ENCODE results near the gene MAPK12. TPM values are rescaled to one million over a fixed set of nuclear protein-coding genes. Genes with fewer than 3 reads are reported as not detected.

The MAPK12 gene
- polyA plus RNA-seq, 1 experiment = 51.4 TPM

DNA sequence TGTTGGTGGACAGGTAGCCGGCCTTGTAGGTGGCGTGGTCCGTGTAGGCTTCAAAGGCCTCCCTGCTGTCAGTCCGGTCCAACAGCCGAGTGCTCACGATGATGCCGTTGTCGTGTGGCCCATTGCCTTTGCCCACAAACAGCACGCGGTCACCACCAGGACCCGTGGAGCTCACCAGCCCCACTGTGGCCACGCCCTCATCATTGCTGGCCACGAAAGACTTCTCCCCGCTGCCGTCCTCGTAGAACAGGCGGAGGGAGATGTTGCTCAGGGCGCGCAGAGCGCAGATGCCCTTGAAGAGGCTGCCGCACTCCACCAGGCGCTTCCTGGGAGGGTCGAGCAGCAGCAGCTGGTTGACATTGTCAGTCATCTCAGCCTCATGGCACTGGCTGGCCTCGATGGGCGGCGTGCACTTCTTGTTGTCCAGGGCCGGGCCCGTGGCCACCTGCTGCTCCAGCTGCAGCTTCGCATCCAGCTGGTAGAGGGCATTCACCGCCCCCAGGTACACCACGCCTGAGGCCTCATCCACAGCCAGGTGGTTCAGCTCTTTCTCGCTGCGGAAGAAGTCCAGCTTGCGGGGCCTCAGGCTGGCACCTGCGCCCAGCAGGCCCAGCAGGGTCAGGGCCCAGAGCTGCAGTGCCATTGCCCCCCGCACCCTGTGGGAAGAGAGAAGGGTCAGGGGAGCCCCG lies 28.6 kb upstream of the MAPK12 start:
- TF ChIP-seq, protein P1, sequence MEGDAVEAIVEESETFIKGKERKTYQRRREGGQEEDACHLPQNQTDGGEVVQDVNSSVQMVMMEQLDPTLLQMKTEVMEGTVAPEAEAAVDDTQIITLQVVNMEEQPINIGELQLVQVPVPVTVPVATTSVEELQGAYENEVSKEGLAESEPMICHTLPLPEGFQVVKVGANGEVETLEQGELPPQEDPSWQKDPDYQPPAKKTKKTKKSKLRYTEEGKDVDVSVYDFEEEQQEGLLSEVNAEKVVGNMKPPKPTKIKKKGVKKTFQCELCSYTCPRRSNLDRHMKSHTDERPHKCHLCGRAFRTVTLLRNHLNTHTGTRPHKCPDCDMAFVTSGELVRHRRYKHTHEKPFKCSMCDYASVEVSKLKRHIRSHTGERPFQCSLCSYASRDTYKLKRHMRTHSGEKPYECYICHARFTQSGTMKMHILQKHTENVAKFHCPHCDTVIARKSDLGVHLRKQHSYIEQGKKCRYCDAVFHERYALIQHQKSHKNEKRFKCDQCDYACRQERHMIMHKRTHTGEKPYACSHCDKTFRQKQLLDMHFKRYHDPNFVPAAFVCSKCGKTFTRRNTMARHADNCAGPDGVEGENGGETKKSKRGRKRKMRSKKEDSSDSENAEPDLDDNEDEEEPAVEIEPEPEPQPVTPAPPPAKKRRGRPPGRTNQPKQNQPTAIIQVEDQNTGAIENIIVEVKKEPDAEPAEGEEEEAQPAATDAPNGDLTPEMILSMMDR (IDR thresholded peaks at IDR 0.05; ENCODE audit: insufficient read depth, low read depth, low read length) = no peak
- POLR2A ChIA-PET = no interaction called here
- Histone ChIP-seq H3K27me3 (ENCODE audit: control insufficient read depth, insufficient read depth, low read length) (no peaks in the 10 kb centered on the region), H3K36me3 (ENCODE audit: control insufficient read depth, insufficient read depth, low read length) (peaks cover 56% of the 10 kb centered on the region), H3K4me3 (ENCODE audit: low read depth, low read length) (no peak overlapping the region)
- DNase-seq (ENCODE audit: low read depth) = no peak
- CTCF ChIA-PET = interaction anchor here (0.9 to 1.2 kb wide), 2 partner anchors 37 to 49 kb away, joined by 3 to 4 read pairs; partner anchors contain the start of gene DENND6B

DNA sequence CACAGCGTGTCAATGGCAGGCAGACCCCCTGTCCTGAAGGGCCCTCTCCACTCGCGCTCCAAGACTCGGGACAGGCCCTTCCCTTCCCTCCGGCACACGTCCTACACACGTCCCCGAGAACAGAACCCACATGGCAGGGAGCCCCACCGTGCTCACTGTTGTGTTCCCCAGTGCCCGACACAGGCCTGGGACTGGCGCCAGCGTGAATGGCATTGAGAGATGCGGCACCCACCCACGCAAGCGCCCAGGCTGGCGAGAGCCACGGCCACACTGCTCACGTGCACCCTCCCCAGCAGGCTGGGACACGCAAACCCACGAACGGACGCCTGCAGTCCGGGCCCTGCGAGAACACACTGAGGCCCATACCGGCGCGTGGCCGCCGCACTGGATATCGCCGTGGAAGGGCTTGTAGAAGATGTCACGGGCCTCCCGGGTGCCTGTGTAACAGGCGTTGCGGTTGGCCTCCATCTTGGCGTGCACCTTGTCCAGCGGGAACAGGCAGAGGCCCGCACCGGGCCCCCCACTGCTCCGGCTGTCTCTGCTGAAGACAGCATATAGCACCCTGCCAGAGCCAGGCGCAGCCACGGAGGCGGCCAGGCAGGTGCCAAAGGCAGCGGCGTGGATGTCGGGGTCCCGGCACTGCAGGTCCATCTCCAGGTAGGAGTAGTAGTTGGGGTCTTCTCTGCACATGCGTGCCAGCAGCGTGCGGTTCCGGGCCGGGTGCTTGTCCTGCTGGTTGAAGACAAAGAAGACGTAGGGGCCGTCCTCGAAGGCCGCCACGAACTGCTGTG lies 27.9 kb upstream of the MAPK12 start:
- TF ChIP-seq, protein P1 (IDR thresholded peaks at IDR 0.05; ENCODE audit: insufficient read depth, low read depth, low read length) = no peak
- CTCF ChIA-PET = interaction anchor here (1.4 kb wide), 1 partner anchor 13 kb away, joined by 6 read pairs; no protein-coding TSS in a partner anchor
- POLR2A ChIA-PET = no interaction called here
- H3K36me3 ChIP-seq (ENCODE audit: control insufficient read depth, insufficient read depth, low read length) = peaks cover 54% of the 10 kb centered on the region
- no peak for DNase-seq (ENCODE audit: low read depth)
- H3K4me3 ChIP-seq (ENCODE audit: low read depth, low read length) = no peak overlapping the region
- H3K27me3 ChIP-seq (ENCODE audit: control insufficient read depth, insufficient read depth, low read length) = no peaks in the 10 kb centered on the region

DNA sequence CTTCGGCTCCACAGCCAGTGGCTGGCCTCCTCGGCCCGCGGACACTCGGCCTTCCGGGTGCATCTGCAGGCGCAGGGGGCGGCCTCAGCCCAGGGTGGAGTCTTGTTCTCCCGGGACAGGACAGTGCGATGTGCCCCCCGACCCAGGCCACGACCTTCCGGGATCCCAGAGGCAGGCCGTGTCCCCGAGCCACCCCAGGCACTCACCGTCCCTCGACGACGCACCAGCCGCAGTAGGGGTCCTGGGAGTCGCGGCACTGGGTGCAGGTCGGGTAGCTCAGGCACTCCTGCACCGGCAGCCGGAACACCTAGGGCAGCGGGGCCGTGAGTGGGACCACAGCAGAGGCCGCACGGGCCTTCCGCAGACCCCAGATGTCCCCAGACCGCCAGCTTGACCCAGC lies 26.2 kb upstream of the MAPK12 start:
- no peak overlapping the region for H3K4me3 ChIP-seq (ENCODE audit: low read depth, low read length)
- no peak for DNase-seq (ENCODE audit: low read depth)
- ChIA-PET POLR2A (no interaction called here), CTCF (interaction anchor here (0.8 to 1.4 kb wide), 2 partner anchors 11 to 39 kb away, joined by 3 to 6 read pairs; partner anchors contain the start of gene DENND6B)
- no peaks in the 10 kb centered on the region for H3K27me3 ChIP-seq (ENCODE audit: control insufficient read depth, insufficient read depth, low read length)
- TF ChIP-seq, protein P1 (IDR thresholded peaks at IDR 0.05; ENCODE audit: insufficient read depth, low read depth, low read length) = no peak
- peaks cover 61% of the 10 kb centered on the region for H3K36me3 ChIP-seq (ENCODE audit: control insufficient read depth, insufficient read depth, low read length)

DNA sequence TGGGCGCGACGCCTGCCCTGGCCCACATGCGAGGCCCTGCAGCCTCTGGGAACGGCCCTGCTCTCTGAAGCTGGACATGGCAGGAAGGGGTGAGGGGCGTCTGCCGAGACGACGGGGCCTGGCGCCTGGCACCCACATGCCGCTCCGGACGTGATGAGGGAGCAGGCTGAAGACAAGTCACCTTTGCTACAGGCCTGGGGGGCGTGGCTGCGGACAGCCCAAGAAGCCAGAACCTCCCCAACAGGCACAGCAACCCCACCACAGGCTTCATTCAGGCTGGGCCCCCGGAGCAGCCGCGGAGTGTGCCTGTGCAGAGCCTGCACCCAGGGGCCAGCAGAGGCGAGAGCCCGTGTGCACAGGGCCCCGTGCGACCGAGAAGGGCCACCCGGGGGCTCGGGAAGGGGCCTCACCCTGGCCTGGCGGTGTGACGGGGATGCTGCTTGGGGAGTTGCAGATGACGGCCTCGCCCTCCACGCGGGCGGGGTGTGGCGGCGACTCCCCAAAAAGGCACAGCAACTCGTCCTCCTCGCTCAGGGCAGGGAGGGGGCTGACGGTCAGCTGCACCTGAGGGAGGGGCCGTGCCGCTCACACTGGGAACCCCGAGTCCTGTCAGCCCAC lies 25.3 kb upstream of the MAPK12 start:
- TF ChIP-seq, protein P1 (IDR thresholded peaks at IDR 0.05; ENCODE audit: insufficient read depth, low read depth, low read length) = no peak
- no peak overlapping the region for H3K4me3 ChIP-seq (ENCODE audit: low read depth, low read length)
- no peak for DNase-seq (ENCODE audit: low read depth)
- ChIA-PET CTCF (no interaction called here), POLR2A (no interaction called here)
- peaks cover 68% of the 10 kb centered on the region for H3K36me3 ChIP-seq (ENCODE audit: control insufficient read depth, insufficient read depth, low read length)
- H3K27me3 ChIP-seq (ENCODE audit: control insufficient read depth, insufficient read depth, low read length) = no peaks in the 10 kb centered on the region

DNA sequence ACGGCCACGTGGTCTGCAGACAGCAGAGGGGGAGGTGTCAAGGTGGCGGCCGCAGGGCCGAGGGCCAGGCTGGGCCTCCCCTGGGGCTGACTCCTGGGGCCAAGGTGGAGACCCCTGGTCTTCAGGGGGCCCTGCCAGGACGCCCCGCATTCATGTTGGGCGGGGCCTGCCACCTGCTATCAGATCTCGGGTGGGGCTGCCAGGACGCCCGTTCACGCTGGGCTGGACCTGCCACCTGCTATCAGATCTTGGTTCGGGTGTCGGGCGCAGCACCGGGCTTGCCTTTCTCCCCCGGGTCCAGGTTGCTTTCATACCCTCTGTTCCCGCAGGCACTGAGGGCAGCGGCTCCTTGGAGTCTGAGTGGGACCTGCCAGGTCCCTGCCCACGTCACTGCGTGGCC lies 24.8 kb upstream of the MAPK12 start:
- peaks cover 72% of the 10 kb centered on the region for H3K36me3 ChIP-seq (ENCODE audit: control insufficient read depth, insufficient read depth, low read length)
- DNase-seq (ENCODE audit: low read depth) = no peak
- ChIA-PET CTCF (no interaction called here), POLR2A (no interaction called here)
- no peaks in the 10 kb centered on the region for H3K27me3 ChIP-seq (ENCODE audit: control insufficient read depth, insufficient read depth, low read length)
- TF ChIP-seq, protein P1 (IDR thresholded peaks at IDR 0.05; ENCODE audit: insufficient read depth, low read depth, low read length) = no peak
- H3K4me3 ChIP-seq (ENCODE audit: low read depth, low read length) = no peak overlapping the region
